ENCODE measurements around the gene MRPS9. TPM values are rescaled to one million over a fixed set of nuclear protein-coding genes. Genes with fewer than 3 reads are reported as not detected.

Gene MRPS9
- total RNA-seq, 1 experiment from 2014 or later: 55.4 TPM

DNA sequence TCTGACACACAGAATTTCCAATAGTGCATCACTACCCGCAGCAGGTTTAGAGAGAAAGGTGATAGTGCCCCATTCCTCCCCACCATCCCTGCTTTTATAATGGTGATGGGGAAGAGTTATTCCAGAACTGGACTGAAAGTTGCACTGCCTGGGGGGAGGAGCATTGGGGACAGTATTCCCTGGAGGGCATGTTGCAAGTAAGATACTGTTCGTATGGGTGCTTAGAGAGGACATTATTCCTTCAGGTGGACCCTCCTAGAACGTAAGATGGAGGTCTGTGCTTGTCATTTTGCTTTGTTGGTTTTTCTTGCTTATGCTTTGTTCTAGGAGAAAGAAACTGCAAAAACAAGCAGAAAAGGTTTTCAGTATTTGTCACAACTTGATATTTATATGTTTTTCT, 23.7 kb downstream of the MRPS9 start:
- Histone ChIP-seq H3K27me3 (replicated peaks; ENCODE audit: insufficient read depth, low read depth, low read length, poor library complexity) (no peaks in the 10 kb centered on the region), H3K27ac (ENCODE audit: low read depth, low read length, poor library complexity, severe bottlenecking) (no peak overlapping the region), H3K9me3 (ENCODE audit: low read depth, low read length, poor library complexity, severe bottlenecking) (no peaks in the 10 kb centered on the region), H3K4me3 (ENCODE audit: low read depth, low read length, poor library complexity, severe bottlenecking) (no peak overlapping the region), H3K4me1 (ENCODE audit: insufficient read depth, low read length, poor library complexity, severe bottlenecking) (no peaks in the 10 kb centered on the region), H3K36me3 (ENCODE audit: insufficient read depth, low read length, poor library complexity, severe bottlenecking) (no peaks in the 10 kb centered on the region)
- no peak for DNase-seq (ENCODE audit: low spot score)
- intact Hi-C loops (cut with micrococcal nuclease; ENCODE audit: unreplicated experiment): no loop called here
- POLR2A ChIA-PET (ENCODE audit: low non-redundant PET): no interaction called here
- CTCF ChIA-PET: no interaction called here
- BruUV-seq (replicated peaks): no TSS peak
- TF ChIP-seq, protein P1, sequence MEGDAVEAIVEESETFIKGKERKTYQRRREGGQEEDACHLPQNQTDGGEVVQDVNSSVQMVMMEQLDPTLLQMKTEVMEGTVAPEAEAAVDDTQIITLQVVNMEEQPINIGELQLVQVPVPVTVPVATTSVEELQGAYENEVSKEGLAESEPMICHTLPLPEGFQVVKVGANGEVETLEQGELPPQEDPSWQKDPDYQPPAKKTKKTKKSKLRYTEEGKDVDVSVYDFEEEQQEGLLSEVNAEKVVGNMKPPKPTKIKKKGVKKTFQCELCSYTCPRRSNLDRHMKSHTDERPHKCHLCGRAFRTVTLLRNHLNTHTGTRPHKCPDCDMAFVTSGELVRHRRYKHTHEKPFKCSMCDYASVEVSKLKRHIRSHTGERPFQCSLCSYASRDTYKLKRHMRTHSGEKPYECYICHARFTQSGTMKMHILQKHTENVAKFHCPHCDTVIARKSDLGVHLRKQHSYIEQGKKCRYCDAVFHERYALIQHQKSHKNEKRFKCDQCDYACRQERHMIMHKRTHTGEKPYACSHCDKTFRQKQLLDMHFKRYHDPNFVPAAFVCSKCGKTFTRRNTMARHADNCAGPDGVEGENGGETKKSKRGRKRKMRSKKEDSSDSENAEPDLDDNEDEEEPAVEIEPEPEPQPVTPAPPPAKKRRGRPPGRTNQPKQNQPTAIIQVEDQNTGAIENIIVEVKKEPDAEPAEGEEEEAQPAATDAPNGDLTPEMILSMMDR (conservative IDR thresholded peaks at IDR 0.05; ENCODE audit: low read depth, low read length): no peak
- TF ChIP-seq EZH2 (IDR thresholded peaks at IDR 0.05; ENCODE audit: borderline replicate concordance, low read depth, low read length, poor library complexity, severe bottlenecking): no peak

DNA sequence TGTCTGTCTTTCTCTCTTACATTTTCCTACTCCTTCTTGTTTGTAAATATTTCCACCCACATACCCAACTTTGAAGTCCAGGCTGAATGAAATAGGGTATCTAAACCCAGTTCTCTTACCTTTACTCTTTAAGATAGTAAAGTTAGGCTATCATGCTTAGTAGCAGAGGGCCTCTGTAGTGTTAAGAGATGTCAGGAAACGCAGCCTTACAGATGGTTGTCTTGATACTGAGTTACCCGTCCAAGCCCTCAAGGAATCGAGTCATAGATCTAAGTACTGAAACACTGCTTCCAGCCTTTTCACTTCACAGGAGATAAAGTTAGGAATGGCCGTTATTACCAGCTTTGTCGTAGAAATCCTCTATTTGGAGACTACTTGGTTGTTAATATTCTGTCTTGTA, 24.3 kb downstream of the MRPS9 start:
- DNase-seq (ENCODE audit: low spot score): no peak
- intact Hi-C loops (cut with micrococcal nuclease; ENCODE audit: unreplicated experiment): no loop called here
- BruUV-seq (replicated peaks): no TSS peak
- TF ChIP-seq, protein P1 (conservative IDR thresholded peaks at IDR 0.05; ENCODE audit: low read depth, low read length): no peak
- no peak for TF ChIP-seq EZH2 (IDR thresholded peaks at IDR 0.05; ENCODE audit: borderline replicate concordance, low read depth, low read length, poor library complexity, severe bottlenecking)
- H3K4me1 ChIP-seq (ENCODE audit: insufficient read depth, low read length, poor library complexity, severe bottlenecking): no peaks in the 10 kb centered on the region
- H3K9me3 ChIP-seq (ENCODE audit: low read depth, low read length, poor library complexity, severe bottlenecking): no peaks in the 10 kb centered on the region
- H3K27me3 ChIP-seq (replicated peaks; ENCODE audit: insufficient read depth, low read depth, low read length, poor library complexity): no peaks in the 10 kb centered on the region
- ChIA-PET POLR2A (ENCODE audit: low non-redundant PET) (no interaction called here), CTCF (no interaction called here)
- no peak overlapping the region for H3K27ac ChIP-seq (ENCODE audit: low read depth, low read length, poor library complexity, severe bottlenecking)
- no peak overlapping the region for H3K4me3 ChIP-seq (ENCODE audit: low read depth, low read length, poor library complexity, severe bottlenecking)
- no peaks in the 10 kb centered on the region for H3K36me3 ChIP-seq (ENCODE audit: insufficient read depth, low read length, poor library complexity, severe bottlenecking)

DNA sequence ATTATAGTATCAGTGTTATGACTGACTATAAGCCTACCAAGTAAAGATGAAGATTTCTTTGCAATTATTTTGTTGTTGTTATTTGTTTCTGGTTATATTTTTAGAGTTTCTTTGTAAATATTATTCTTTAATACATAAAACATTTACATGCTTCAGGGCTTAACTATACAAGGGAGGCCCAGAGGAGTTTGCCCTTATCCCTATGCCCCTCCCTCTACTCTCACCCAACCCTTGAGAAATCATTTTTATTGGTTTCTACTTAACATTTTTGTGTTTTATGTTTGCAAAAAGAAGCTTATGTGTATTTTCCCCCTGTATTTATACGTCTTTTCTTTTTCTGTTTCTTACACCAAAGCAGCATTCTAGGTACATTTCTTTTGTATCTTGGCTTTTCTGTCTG, 30.5 kb downstream of the MRPS9 start:
- no peaks in the 10 kb centered on the region for H3K36me3 ChIP-seq (ENCODE audit: insufficient read depth, low read length, poor library complexity, severe bottlenecking)
- ChIA-PET CTCF (no interaction called here), POLR2A (ENCODE audit: low non-redundant PET) (no interaction called here)
- peaks cover 4% of the 10 kb centered on the region for H3K4me1 ChIP-seq (ENCODE audit: insufficient read depth, low read length, poor library complexity, severe bottlenecking)
- DNase-seq (ENCODE audit: low spot score): no peak
- no peaks in the 10 kb centered on the region for H3K9me3 ChIP-seq (ENCODE audit: low read depth, low read length, poor library complexity, severe bottlenecking)
- H3K27me3 ChIP-seq (replicated peaks; ENCODE audit: insufficient read depth, low read depth, low read length, poor library complexity): no peaks in the 10 kb centered on the region
- TF ChIP-seq, protein P1 (conservative IDR thresholded peaks at IDR 0.05; ENCODE audit: low read depth, low read length): no peak
- TF ChIP-seq EZH2 (IDR thresholded peaks at IDR 0.05; ENCODE audit: borderline replicate concordance, low read depth, low read length, poor library complexity, severe bottlenecking): no peak
- no peak overlapping the region for H3K4me3 ChIP-seq (ENCODE audit: low read depth, low read length, poor library complexity, severe bottlenecking)
- no peak overlapping the region for H3K27ac ChIP-seq (ENCODE audit: low read depth, low read length, poor library complexity, severe bottlenecking)
- intact Hi-C loops (cut with micrococcal nuclease; ENCODE audit: unreplicated experiment): no loop called here
- BruUV-seq (replicated peaks): no TSS peak

All from A673 (cell line).